GM10847 (cell line): ENCODE data around the gene ITGB3BP.

Source experiments
- POLR2A ChIP-seq: IDR thresholded peaks from 2 replicates; pipeline ENCODE4 v1.6.1; 2011; ENCODE audit not compliant: insufficient read length; ENCODE audit errors: extremely low read depth

Gene ITGB3BP, protein sequence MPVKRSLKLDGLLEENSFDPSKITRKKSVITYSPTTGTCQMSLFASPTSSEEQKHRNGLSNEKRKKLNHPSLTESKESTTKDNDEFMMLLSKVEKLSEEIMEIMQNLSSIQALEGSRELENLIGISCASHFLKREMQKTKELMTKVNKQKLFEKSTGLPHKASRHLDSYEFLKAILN

DNA sequence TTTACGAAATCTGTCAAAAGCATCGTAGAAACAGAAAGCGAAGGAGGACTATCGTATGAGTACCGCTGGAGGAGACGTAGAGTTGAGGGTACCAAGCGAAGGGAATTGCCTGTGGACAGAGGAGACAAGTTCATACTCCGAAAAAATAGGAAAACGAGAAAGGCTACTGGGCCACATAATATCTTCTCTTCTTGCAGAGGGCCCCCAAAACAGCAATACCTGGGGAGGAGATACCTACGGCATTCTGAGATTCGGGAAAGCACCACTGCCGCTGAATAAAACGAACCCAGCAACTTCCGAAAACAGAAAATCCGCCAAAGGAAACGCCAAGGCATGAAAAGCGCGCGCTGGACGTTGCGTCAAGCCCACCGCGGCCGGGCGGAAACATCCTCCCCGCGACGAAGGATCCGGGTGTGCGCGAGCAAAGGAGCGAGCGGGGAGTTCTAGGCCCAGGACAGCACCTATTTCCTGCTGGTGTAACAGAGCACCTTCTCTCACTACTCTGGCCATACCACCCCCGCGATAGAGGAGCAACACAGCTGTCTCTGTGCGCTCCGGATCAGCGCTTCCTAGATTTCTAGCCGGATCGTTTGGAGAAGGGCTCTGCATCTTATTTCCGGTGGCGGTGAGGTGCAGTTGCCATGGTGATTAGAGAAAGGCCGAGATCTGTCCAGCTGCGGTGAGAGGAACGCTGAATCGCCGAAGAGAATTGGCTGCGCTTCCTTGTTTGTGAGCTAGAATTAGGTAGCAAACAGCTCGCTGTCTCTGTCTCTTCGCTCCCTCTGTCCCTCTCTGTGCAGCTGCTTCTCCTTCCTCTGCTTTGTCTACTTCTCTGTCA, at the start of gene ITGB3BP, which contains the start of gene EFCAB7:
ITGB3BP (minus strand) TSS at position 335 of the 838 bp plus-strand sequence; CDS start at position 243, 92 bp downstream.
EFCAB7 (plus strand) TSS at position 635 of the 838 bp plus-strand sequence. CDS start 2,048 bp downstream, outside the sequence.
- TF ChIP-seq POLR2A = peak; percentile 24

DNA sequence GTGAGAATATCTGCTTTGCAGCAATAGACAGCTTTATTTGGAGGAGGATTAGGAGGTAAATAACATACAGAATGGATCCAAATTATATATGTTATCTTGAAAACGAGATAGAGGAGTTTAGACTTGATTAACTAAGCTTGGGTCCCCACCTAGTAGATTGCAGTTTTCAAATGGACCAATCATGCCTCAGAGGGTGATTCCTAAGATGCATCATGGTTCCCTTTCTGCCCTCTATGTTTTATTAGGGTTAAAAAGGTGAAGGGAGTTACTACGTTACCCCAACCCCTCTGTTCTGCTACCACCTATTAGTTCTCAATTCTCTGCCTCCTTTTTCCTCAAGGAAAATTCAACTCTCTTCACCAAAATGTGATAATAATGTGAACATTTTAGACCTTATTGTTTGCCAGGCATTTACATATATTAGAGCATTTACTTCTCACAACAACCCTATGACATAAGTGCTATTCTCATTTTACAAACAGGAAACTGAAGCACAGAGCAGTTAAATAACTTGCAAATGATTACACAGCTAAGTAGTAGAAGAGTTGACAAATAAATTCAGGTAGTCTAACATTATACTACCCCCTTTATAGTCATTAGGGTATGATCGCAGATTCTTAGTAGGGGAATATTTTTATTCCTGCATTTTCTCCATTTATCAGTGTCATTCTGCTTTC, 46.8 kb upstream of the ITGB3BP start:
- TF ChIP-seq POLR2A = no peak

DNA sequence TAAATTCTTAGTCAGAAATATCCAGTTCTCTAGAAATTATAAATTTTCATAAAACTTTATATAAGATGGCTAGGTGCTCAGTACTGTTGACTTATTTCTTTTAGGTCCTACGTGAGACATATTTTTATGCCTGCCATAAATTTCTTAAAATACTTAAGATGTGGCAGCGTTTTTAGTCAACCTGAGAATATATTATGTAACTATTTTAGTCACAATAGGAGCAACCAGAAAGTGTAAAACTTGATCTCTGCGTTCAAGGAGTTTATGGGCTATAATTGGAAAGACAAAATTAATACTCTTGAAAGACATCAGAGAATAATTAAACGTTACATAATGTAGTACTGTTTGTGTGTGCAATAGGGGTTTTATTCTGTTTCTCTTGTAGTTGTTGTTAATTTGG, 46.0 kb upstream of the ITGB3BP start:
- no peak for TF ChIP-seq POLR2A

GRCh38 chr1:63563745-63564144, 40.7 kb upstream of the ITGB3BP start:
- no peak for TF ChIP-seq POLR2A

- TF ChIP-seq POLR2A = no peak
Measured at GRCh38 chr1:63559357-63559756, 36.3 kb upstream of the ITGB3BP start.

- TF ChIP-seq POLR2A = no peak
Measured at GRCh38 chr1:63557365-63557987, 34.5 kb upstream of the ITGB3BP start.

- no peak for TF ChIP-seq POLR2A
Measured at GRCh38 chr1:63555480-63555879, 32.5 kb upstream of the ITGB3BP start.

DNA sequence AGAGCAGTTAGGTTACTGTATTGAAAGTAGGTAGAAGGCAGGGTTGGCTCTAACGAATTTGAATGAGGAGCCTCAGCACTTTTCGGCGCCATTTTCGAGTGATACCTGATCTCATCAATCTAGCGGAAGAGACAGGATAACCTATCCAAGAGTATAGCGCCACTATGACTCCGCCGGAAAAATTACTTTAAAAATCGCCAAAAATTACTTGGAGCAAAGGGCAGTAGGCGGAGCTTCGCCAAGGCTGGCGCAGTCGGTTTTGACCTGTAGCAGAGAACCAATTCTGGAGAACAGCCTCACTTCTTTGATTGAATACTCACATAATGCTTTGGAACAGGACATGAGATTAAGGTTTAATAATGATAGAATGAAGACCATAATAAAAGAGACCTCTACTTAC, 25.9 kb upstream of the ITGB3BP start:
- TF ChIP-seq POLR2A = no peak

- no peak for TF ChIP-seq POLR2A
Measured at GRCh38 chr1:63548303-63548702, 25.3 kb upstream of the ITGB3BP start.

DNA sequence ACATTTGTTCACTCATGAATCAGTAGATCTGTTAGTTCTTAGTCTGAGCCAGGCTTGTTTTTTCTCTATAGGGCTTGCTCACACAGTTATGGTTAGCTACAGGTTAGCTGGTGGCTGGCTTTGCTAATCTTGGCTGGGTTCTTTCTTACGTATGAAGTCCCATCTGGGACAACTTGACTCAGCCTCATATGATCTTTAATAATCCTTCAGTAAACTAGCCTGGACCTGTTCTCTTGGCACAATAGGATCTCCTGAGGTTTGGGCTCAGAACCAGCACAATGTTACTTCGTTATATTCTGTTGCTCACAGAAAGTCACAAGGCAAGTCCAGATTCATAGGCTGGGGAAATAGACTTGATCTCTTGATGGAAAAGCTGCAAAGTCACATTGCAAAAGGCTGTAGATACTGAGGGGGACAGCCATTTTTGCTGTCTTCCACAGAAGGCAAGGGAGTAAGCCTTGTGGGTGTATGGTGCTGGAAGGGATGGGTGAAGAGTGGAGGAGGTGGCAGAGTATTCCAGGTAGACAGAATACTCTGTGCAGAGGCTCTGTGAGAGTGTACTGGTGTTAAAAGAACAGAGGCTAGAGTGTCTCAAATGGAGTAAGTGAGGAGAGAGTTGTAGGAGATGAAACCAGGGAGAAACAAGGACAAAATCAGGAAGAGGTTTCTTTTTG, 24.7 kb upstream of the ITGB3BP start:
- TF ChIP-seq POLR2A = no peak

DNA sequence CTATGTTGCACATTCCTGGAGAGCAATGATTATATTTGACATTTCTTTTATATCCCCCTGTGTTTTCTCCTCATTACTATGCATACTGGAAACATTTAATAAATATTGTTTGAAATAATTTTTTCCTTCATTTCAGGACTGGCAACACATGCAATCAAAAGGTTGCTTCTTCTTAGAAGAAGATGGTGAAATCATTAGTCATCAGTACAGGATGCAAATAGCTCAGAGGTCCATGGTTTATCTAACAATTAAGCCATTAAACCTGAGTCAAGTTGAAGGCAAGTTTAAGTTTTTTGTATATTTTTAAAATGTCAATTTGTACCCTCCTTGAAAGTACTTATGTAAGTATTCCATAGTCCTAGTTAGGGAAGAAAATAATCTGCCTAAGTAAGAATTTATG, 22.8 kb upstream of the ITGB3BP start:
- no peak for TF ChIP-seq POLR2A

DNA sequence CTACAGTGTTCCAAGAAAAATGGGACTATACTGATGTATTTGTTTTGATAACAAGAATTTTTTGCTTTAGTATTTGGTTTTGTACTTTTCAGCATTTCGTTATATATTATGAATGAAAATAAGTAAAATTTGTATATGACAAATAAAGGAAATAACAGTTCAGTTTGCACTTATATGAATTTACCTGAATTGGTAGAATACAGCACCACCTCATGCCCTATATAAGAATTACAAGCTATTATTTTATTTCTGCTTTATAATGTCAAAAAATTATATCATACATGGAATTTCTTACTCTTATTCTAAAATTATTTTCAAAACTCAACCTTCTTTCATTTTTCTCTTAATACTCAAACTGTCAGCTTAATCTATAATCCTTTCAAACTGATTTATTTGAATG, 14.9 kb upstream of the ITGB3BP start:
- no peak for TF ChIP-seq POLR2A

DNA sequence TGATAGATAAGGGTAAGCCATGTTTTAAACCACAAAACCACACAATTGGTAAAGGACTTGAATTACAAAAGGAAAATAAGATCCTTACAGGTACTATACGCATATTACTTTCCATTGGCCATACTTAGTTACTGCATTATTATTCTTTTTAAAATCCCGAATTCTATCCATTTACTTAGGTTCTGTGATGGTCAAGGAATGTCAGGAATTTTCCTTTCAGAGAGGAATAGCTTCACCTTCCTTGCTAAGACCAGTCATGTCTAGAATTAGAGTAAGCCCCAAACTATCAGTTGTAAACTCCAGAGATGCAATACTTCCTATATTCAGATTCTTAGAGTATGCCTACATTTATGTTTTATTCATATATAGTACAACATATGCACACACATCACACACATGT, 14.0 kb upstream of the ITGB3BP start:
- TF ChIP-seq POLR2A = no peak

- TF ChIP-seq POLR2A = no peak
Measured at GRCh38 chr1:63534406-63534805, 11.4 kb upstream of the ITGB3BP start.

DNA sequence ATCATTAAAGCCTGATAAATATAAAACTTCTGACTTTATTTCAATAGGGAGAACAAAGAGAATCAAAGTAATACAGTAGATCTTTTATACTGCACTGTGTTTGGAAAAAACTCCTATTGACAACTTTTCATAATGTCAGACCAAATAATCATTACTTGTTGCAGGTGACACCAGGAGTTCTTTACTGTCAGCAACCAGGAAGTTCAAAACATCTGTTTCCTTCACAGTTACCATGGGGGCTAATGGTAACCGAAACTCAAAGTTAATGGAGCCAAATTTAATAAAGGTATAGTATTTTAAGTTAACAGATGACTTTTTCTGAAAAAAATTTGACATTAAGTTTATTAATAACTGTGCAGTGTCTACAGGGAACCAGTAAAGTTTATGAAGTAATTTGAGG, 10.9 kb upstream of the ITGB3BP start:
- TF ChIP-seq POLR2A = no peak
